ENCODE results near the gene PXDN.

- TF ChIP-seq CTCF (conservative IDR thresholded peaks at IDR 0.05 in 1 of 2, IDR thresholded peaks at IDR 0.05 in 1 of 2; ENCODE audit: extremely low read depth in 1 of 2, insufficient read depth in 1 of 2, low read depth in 1 of 2, low read length in 2 of 2) (no peak), EZH2 (IDR thresholded peaks at IDR 0.05; ENCODE audit: borderline replicate concordance, low read length) (no peak)
Measured at GRCh38 chr2:1739961-1740715, 4.2 kb downstream of the PXDN start.

Data from mammary epithelial cell (primary cell).